NK-92 treated with Interleukin-12 subunit alpha and Interleukin-12 subunit beta, amount 100 ng/mL, for 24 hours (cell line): Measurements from ENCODE around the gene MGMT.

Experiments used
- DNase-seq: peaks from one replicate; lab custom pipeline; 2025; lab: John Stamatoyannopoulos, UW

The MGMT gene

DNA sequence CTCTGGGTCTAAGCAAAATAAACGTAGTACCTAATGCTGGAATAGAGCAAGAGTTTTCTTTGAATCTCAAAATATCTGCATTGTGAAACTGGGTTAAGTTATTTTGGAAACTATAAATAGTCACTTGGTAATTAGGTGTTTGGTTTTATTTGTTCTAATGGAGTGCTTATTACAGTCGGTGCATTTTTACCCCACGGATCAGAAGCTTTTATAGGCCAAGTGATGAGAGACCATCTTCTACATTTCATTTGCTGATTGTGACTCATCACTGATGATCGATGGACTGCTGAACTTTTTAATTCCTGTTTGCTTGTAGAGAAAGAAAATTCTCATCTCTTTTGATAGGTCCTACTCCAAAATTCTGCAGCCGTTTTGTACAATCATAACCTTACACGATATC, 28.2 kb downstream of the MGMT start:
- no peak for DNase-seq

GRCh38 chr10:129495698-129496097, 28.7 kb downstream of the MGMT start:
- DNase-seq: no peak

- DNase-seq: no peak
Measured at GRCh38 chr10:129497013-129497412, 30.0 kb downstream of the MGMT start.

DNA sequence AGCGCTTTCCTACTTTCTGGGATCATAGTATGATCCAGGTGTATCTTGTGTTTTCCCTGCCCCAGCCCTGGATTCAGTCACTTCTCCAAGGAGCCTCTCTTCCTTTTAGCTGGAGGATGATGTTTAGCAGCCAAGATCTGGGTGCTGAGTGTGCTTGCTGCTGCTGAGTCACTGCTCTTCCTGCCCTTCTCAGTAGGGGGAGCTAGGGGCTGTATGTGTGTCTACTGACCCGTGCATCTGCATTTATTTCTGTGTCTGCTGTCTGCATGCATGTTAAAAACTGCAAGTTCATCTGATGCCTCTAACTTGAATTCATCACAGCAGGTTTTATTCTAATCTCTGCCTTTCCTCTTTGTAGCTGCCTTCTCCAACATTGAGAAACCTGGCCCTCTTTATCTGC, 31.6 kb downstream of the MGMT start:
- no peak for DNase-seq

GRCh38 chr10:129500617-129501339, 33.7 kb downstream of the MGMT start:
- no peak for DNase-seq

GRCh38 chr10:129501652-129502436, 34.8 kb downstream of the MGMT start:
- no peak for DNase-seq

GRCh38 chr10:129502448-129502847, 35.4 kb downstream of the MGMT start:
- no peak for DNase-seq

GRCh38 chr10:129505500-129506075, 38.5 kb downstream of the MGMT start:
- DNase-seq: no peak

GRCh38 chr10:129506101-129506797, 39.2 kb downstream of the MGMT start:
- DNase-seq: no peak

- DNase-seq: no peak
Measured at GRCh38 chr10:129507216-129507889, 40.3 kb downstream of the MGMT start.

DNA sequence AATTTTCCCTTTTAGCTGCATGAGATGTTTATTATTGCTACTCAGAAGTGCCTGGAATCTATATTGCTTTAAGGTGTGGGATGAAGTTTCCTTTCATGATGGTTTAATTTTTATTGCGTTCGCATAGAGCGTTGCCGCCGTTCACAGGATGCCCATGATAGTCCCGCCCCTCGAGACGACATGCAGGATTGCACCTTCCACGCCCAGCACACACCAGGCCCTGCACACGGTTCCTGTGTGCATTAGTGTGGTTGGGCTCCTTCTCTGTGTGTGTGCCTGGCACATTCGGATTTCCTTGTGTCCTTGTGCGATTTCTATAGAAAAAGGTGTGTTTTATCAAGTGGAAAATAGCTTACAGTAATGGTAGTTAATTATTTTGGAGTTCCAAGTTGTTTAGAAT, 42.1 kb downstream of the MGMT start:
- DNase-seq: no peak

DNA sequence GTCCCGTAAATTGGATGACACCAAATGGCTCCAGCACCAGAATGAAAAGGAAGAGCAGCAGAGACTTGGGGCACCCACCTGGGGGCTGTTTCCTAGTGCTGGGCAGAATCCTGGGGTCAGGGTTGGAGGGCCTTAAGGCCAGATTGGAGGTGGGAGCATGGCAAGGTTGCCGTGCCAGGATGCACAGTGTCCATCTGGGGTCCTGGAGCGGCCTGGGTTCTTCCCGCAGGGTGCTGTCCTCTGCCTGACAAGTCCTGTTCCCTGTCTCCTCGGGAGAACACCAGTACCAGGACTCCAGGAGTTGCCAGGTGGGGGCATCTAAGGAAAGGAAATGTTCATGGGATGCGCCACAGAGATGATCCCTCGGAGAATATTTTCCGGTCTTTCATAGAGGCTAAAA, 42.8 kb downstream of the MGMT start:
- DNase-seq: no peak

- DNase-seq: no peak
Measured at GRCh38 chr10:129511086-129511485, 44.0 kb downstream of the MGMT start.

GRCh38 chr10:129511758-129512157, 44.7 kb downstream of the MGMT start:
- DNase-seq: no peak

- DNase-seq: no peak
Measured at GRCh38 chr10:129513312-129513711, 46.3 kb downstream of the MGMT start.

GRCh38 chr10:129514568-129515451, 47.8 kb downstream of the MGMT start:
- no peak for DNase-seq

DNA sequence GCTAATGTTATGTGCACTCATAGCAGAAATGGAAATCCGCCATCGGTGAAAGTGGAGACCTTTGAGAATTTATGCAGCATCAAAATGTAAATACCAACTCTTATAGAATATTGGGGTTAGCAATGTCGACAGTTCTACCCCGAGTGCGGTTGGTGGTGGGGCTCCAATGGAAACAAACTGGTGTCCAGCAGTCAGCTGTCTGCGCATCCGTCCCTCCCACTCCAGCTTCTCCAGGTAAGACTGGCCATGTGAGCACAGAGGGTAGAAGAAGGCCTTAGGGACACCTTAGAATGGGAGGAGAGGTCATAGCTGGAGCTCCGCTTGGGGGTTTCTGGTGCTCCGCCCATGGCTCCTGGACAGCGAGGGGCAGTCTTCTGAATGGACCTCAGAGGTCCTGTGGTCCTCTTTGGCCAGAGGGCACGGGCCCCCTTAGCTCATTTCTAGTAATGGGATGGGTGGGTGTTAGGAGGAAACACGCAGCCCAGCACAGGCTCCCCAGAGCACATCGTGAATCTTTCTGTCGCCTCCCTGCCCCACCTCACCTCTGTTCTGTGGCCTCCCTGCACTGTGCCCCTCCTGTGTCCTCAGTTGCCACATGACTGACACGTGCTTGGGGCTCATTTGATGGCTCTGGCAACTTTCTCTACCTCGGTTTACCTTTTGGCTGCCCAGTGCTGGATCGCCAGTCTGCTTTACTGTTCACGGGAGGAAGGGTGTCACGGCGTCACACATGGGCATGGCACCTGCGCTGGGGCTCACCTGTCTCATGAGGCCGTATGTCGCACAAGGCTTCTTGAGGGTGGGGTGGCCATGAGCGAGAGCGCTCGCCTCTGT, 50.0 kb downstream of the MGMT start:
- no peak for DNase-seq

- DNase-seq: no peak
Measured at GRCh38 chr10:129517680-129518057, 50.6 kb downstream of the MGMT start.

DNA sequence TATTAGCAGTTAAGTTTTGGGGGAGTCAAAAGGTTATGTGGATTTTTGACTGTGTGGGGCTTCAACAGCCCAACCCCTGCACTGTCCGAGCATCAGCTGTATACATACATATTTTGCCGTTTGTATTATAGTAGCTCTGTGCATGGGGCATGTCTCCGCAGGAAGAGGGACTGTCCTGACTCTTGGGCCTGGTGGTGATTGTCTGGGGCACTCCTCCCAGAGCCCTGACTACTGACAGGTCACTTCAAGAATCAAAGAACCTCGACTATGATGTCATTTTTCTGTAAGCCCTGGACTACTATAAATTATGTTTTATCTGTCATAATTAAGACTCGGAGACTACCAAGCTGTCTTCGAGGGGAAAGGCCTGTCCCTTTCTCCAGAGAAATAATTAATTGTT, 51.8 kb downstream of the MGMT start:
- no peak for DNase-seq

DNA sequence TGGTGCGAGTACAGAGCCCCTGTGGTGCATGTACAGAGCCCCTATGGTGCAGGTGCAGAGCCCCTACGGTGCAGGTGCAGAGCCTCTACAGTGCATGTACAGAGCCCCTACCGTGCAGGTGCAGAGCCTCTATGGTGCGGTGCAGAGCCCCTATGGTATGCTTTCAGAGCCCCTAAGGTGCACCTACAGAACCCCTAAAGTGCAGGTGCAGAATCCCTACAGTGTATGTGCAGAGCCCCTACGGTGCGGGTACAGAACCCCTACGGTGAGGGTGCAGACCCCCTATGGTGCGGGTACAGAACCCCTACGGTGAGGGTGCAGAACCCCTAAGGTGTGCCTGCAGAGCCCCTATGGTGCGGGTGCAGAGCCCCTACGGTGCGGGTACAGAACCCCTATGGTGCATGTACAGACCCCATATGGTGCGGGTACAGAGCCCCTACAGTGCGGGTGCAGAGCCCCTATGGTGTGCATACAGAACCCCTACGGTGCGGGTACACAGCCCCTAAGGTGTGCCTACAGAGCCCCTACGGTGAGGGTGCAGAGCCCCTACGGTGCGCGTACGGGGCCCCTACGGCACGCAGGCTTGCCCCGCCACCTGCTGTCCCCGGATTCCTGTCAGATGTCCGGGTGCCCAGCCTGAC, 53.5 kb downstream of the MGMT start:
- DNase-seq: no peak
